Suprapubic skin (tissue), 4 donors: ENCODE results near the gene MCF2L2.

Experiments
- CTCF ChIP-seq, 2 donors: fragments of 200-600 bp in 1 of 2; fragments of 450-650 bp in 1 of 2; sonication (generic) in 1 of 2; IDR thresholded peaks; one replicate each; pipeline ENCODE4 v1.5.1; 2016 to 2019; ENCODE audit warnings: antibody characterized with exemption in 2 of 2, mild to moderate bottlenecking in 1 of 2, moderate library complexity in 1 of 2
- EP300 ChIP-seq: sonication (generic); formaldehyde crosslinking; IDR thresholded peaks from one replicate; pipeline ENCODE4 v1.6.1; 2017; ENCODE audit warnings: antibody characterized with exemption
- POLR2A ChIP-seq, 2 donors: fragments of 450-650 bp; IDR thresholded peaks; one replicate each; pipeline ENCODE4 v1.6.1; 2017; ENCODE audit warnings: antibody characterized with exemption in 2 of 2, mild to moderate bottlenecking in 2 of 2, moderate library complexity in 2 of 2
- POLR2AphosphoS5 ChIP-seq, 3 donors: sonication (generic); formaldehyde crosslinking; IDR thresholded peaks; one replicate each; pipeline ENCODE4 v1.6.1; 2017; ENCODE audit warnings: antibody characterized with exemption in 3 of 3

GRCh38 chr3:183242431-183242830 is 186.0 kb downstream of the MCF2L2 start:
- no peak for TF ChIP-seq POLR2A (IDR thresholded peaks at IDR 0.05)
- no peak for TF ChIP-seq CTCF (IDR thresholded peaks at IDR 0.05)
- no peak for TF ChIP-seq EP300
- TF ChIP-seq POLR2AphosphoS5 (IDR thresholded peaks at IDR 0.05): no peak
